ENCODE data around the gene HNRNPA3.

GRCh38 chr2:177265824-177266817 lies 53.5 kb downstream of the HNRNPA3 start:
- TF ChIP-seq JUNB (IDR thresholded peaks at IDR 0.05; ENCODE audit: unreplicated experiment), result no peak
- no peak for TF ChIP-seq CTCF (conservative IDR thresholded peaks at IDR 0.05; ENCODE audit: low read depth in 2 of 2)
- no peak for TF ChIP-seq EZH2 (IDR thresholded peaks at IDR 0.05; ENCODE audit: low read depth, unreplicated experiment)
- TF ChIP-seq EZH2phosphoT487 (IDR thresholded peaks at IDR 0.05; ENCODE audit: unreplicated experiment), result no peak
- no peak for TF ChIP-seq POLR2AphosphoS5 (IDR thresholded peaks at IDR 0.05; ENCODE audit: low read depth)
- no peak for TF ChIP-seq REST (IDR thresholded peaks at IDR 0.05; ENCODE audit: unreplicated experiment)
- TF ChIP-seq ZNF462 (CRISPR knock-in tag; IDR thresholded peaks at IDR 0.05), result no peak
